NCI-H446 treated with DMSO at 0.1 percent for 48 hours (cell line): ENCODE data around the gene S100A4.

Experiments
- DNase-seq: peaks from one replicate; lab custom pipeline; 2025; lab: John Stamatoyannopoulos, UW

The S100A4 gene

DNA sequence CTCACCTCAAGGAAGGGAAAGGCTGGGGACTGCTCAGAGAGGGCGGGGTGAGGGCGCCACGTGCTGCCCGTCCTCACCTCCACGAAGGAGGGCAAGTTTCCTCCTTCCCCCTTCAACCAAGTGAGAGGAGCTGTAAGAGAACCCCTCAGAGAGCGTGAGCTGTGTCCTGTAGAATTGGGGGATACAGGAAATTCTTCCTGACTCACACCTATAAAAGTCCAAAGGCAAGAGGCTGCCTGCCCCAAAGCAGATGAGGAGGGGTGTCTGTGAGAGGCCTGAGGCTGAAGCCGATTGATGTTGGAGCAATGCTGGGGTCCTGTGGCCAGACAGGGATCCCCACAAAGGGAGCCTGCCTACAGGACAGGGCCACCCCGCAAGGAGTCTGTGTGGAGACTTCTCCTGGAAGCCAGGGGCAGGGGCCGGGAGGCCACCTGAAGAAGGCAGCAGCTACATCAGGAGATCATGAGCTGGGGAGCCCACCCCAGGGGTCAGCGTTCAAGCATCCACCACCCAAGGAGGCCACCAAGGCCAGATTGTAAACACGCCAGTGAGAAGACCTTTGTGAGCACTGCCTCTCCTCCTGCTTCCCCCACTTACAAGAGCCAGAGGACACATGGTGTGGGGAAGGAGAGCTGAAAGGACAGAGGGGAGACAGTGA, 37.6 kb downstream of the S100A4 start:
- no peak for DNase-seq

DNA sequence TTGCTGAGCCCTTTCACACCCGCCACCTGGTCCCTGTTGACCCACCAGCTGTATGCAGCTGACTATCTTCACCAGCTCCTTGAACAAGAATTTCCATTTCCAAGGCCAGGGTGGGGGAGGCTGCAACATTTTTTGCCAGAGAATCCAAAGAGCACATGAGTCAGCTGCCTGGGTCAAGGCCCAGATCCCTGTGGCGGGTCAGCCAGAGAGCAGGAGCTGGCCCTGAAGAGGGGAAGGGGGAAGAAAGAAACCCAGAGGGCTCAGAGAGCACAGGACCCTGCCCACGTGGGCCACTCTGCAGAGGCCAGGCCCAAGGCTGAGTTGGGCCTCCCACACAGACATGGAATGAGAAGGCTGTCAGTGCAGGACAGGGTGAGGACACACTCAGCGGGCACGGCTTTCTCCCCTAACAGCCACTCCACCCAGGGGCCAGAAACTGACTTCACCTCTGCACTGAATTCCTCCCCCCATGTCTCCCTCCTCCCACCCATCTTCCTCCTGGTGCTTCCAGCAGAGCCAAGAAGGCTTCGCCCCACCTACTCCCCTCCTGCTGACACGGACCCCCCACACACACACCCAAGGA, 38.7 kb downstream of the S100A4 start:
- no peak for DNase-seq

DNA sequence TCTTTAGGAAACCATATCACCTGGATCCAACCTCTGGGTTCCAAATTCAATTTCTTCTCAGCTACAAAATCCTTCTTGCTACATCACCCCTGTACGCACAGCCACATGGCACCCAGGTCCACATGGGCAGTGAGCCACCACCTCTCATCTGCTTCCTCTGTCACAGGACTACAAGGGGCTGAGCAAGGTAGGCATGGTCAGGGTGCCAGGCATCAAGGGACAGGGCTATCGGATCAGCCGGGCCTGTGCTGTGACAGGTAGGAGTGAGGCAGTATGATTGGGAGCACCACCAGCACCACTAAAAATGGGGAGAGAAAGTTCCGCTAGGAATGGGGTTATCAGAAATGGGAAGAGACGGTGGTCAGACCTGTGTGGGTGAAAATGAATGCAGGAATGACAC, 39.2 kb downstream of the S100A4 start:
- no peak for DNase-seq

DNA sequence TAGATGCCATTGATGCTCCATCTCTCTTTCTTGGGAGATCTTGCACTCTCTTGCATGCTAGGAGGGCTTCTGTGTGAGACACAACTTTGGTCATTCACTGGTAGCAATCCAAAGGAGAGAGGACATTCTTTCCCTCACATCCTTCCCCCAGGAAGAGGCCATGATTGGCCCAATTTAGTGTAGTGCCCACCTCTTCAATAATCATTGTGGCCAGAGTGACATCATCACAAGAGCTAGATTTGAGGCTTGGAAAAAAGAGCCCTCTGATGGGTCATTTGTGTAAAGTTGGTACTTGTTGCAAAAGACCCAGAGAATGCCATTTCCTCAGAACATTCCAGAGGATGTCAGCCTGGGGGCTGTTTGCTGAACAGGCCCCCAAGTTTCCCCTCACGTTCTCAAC, 40.0 kb downstream of the S100A4 start:
- DNase-seq: no peak

DNA sequence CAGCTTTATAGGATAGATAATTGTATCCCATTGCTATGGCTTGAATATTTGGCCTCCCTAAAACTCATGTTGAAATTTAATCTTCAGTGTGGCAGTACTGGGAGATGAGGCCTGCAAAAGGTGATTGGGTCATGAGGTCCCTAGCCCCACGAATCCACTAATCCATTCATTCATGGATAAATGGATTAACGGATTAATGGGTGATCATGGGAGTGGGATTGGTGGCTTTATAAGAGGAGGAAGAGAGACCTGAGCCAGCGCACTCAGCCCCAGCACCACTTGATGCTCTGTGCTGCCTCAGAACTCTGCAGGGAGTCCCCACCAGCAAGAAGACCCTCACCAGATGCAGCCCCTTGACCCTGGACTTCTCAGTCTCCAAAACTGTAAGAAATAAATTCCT, 41.8 kb downstream of the S100A4 start:
- DNase-seq: no peak

DNA sequence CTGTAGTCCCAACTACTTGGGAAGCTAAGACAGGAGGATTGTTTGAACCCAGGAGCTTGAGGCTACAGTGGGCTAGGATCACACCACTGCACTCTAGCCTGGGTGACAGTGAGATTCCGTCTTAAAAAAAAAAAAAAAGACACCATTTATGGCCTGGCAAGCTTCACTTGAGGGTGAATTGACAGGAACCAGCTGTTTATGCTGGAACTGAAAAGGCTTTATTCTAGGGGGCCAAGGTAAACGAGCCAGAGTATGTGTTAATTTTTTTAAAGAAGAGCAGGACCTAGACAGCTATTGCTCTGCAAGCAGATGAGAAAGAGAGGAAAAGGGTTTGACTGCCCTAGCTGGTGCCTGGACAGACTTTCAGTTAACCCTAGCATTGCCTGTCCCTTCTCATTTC, 46.9 kb downstream of the S100A4 start:
- no peak for DNase-seq

DNA sequence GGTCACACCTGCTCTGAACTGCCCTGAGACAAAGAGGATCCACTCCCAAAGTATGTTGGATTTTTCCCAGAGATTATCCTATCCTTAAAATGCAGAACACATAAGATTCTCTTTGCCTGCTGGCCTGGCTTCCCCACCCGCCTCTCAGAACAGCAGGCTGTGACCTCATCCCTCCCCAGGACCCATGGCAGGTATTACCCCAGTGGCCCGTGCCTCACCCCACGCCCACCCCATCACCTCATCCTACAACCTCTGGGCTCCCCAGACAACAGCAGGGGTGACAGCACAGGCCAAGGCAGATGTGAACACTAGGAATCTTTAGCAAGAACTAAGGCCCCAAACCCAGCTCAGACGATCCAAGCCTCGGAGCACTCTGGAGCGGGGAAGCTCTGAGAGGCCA, 50.1 kb downstream of the S100A4 start:
- DNase-seq: no peak

DNA sequence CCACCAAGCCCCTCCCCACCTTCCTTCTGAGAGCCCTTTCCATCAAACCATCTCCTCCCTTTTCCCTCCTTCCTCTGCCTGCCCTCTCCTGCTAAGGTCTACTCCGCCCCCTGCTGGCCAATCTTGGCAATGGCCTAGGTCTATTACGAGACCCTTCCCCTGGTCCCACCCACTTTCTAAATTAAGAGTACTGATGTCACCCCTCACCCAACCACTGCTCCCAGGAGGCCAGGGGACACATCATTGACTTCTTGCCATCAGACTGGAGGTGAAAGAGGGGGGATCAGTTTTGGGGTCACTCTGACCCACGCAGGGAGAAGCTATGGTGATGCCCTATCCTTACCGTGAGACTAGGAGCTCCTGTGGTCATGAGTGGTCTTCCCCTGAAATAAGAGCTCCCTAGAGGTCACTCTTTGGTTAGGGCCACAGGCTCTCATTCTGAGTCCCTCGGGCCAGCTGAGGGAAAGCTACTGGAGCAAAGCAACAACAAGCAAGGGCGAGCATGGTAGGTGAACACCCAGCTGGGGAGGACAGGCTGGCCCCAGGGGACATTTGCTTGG, 50.5 kb downstream of the S100A4 start:
- peak; percentile 55 for DNase-seq
